ENCODE results near the gene IL24.

IL24 gene

DNA sequence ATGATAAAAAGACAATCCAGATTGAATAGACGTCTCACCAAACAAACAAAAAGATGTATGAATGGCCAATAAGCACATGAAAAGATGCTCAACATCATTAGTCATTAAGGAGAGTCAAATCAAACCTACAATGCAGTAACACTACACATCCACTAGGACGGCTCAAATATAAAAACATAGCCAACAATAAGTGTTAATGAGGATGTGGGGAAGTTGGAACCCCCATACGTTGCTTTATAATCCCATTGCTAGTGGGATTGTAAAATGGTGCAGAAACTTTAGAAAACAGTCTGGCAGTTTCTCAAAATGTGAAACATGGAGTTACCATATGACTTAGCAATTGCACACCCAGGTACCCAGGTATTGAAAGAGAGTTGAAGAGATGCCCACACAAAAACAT is 14.7 kb upstream of the IL24 start:
- DNase-seq: no peak

DNA sequence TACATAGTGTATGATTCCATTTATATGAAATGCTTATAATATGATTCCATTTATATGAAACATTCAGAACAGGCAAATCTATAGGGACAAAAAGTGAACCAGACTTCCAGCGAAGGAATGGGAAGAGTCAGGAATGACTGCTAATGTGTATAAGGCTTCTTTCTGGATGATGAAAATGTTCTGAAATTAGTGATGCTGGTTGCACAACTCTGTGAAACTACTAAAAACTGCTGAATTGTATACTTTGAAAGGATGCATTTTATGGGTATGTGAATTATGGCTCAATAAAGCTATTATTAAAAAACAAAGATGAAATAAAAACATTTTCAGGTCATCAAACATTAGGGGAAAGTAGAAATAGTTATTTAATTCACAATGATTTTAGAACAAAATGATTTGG is 14.1 kb upstream of the IL24 start:
- DNase-seq: no peak

DNA sequence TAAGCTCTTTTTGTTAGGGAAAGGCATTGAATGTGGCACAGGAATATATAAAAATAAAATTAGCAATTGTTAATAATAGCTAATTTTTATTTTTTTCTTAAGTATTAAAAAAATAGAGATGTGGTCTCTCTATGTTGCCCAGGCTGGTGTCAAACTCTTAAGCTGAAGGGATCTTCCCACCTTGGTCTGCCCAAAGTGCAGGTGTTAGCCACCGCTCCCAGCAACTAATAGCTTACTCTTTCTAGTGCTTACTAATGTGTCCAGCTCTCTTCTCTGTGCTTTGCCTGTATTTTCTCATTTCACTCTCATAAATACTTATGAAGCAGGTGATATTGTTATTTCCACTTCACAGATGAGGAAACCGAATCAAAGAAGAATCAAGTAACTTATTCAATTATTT is 13.4 kb upstream of the IL24 start:
- DNase-seq: no peak

DNA sequence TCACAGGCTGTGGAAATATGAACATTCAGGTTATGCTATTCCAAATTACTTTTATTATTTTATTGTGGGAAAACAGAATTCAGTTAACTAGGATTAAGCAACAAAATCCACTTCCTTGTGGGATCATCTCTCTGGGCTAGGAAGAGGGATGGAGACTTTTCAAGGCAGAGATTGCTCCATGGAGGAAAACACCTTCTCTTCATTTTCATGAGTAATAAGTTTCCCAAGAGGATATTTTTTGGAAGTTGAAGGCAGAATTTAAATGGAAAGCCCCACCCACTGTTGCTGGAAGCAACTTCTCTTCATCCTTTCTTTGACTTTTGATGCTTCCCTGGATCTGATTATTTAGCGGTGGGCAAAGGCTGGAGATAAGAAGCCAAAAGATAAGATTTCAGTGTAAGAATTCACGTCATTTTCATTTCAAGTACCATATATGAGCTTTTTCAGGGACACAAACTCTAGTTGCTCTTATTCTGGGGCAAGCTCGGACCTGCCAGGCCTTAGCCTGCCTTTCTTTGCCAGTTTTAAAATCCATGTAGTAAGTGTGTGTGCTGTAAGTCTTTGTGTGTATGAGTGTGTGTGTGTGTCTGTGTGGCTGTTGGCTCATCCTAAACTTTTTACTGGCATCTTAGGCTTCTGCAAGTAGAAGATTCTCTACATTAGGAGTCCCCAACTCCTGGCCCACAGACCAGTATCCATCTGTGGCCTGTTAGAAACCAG is 11.7 kb upstream of the IL24 start:
- no peak for DNase-seq

DNA sequence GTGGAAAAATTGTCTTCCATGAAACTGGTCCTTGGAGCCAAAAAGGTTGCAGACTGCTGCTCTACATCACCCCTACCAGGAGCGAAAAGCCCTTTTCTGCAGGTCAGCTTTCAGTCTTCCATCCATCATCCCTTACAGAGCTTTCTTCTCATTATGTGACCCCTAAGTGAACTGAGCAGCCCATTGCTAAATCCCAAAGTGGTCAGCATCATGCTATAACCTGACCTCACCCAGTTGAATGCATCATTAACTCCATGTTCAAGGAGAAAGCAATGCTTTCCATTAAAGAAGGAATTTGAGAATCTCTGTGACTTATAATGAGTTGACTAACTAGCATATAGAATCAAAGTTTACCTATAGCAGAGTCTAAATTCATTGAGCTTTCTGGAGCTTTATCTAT is 10.4 kb upstream of the IL24 start:
- DNase-seq: no peak

DNA sequence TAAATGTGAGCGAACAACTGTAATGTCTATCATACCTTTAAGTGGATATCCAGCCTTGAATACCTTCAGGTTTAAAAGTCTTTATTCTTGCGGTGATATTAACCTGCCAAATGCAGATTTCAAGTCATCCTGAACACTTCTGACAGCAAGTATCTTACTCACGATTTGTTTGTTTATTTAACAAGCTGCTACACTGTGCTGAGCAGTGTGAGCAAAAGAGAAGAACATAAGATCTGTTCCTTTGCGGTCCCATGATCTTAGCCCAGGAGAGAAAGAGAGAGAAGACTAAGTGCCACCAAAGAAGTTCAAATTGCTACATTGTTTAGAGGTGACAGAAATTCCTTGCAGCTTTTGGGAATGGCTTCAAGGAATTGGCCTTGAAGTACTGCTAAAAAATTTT is 9.5 kb upstream of the IL24 start:
- no peak for DNase-seq

DNA sequence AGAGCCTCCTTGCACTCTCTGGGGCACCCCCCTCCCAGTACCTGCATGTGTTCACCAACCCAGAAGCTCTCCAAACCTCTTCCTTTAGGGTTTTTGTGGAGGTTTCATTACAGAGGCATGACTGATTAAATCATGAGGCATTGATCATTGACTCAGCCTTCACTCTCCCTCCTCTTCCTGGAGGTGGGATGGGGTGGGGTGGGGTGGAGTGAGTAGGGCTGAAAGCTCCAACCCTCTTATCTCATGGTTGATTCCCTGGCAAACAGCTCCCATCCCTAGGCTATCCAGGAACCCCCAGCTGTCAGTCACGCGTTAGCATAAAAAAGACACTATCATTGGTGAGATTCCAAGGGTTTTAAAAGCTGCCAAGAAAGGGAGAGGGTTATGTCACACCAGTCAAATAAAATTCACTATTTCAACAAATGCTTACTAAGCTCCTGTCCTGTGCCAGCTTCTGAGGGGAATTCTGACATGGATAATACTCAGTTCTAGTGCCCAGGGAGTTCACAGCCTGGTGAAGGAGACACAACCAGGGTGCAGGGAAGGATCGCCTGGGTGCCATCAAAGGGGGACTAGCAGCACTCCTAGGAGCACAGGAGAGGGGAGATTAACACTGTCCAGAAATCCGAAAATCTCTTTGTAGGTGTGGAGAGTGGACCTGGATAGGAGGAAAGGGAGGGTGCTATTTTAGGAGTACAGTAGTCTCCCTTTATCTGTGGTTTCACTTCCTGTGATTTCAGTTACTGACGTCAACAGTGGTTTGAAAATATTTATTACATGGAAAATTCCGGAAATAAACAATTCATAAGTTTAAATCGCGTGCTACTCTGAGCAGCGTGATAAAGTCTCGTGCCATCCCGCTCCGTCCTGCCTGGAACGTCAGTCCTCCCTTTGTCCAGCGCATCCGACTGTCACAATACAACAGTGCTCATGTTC is 6.8 kb upstream of the IL24 start:
- no peak for DNase-seq

DNA sequence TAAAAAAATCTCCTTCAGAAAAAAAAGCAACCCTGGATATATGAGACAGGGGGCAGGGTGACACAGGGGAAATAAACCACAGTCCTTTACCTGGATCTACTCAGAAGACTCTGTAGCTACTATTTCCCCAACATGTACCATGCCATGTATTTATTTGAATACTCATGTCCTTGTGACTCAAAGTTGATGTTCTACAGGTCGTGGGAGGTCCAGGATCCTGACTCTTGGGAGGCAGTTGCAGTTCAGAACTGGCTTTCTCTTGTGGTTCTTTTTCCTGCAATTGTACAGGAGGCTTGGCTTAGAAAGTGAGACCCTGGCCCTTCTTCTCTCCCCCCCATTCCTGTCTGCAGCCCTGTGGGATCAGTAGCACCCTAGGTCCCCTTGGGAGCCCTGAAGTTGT is 5.8 kb upstream of the IL24 start:
- no peak for DNase-seq

- DNase-seq: no peak
Observed at GRCh38 chr1:206892351-206892984, 4.8 kb upstream of the IL24 start.

GRCh38 chr1:206893380-206893779 is 3.9 kb upstream of the IL24 start:
- DNase-seq: no peak

DNA sequence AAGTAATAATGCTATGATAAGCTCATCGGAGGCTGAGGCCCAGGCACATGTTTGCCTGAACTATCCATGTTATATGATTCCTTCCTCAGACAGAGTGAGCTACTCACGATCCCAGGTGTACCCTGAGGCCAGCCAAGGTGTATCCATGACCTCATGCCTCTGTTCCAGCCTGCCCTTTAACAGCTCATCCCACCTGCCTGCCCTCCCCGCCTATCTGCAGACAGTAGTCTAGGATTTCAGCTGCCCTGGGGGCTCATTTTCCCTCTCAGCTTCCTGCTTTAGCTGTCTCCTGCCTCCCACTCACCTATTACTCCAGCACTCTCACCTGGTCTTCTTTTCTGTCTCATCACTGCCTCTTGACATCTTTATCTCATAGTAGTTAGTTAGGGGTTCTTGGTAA is 1.9 kb upstream of the IL24 start:
- DNase-seq: peak; percentile 25

- DNase-seq: no peak
Observed at GRCh38 chr1:206895837-206896242, 1.4 kb upstream of the IL24 start.

DNA sequence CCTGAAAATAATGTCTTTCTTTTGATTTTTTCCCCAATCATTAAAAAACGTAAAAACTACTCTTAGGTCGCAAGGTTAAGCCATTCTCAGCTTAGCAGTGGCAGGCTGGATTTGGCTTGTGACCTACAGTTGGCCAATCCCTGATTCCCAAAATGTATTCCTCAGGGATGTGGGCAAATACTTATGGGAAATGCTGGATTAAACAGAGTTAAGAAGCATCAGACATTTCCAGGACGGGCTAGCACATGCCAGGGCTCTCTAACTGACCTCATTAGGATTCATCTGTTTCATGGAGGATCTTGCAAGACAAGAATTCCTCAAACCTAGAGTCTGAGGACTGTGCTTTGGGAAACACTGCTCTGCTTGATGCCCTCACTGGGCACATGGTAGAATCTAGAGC is 982 bp upstream of the IL24 start:
- no peak for DNase-seq

- DNase-seq: no peak
Observed at GRCh38 chr1:206898089-206898914, 1.1 kb downstream of the IL24 start.

GRCh38 chr1:206898915-206899431 is 1.7 kb downstream of the IL24 start:
- no peak for DNase-seq

- no peak for DNase-seq
Observed at GRCh38 chr1:206899717-206900116, 2.5 kb downstream of the IL24 start.

GRCh38 chr1:206900149-206900548 is 2.9 kb downstream of the IL24 start:
- no peak for DNase-seq

DNA sequence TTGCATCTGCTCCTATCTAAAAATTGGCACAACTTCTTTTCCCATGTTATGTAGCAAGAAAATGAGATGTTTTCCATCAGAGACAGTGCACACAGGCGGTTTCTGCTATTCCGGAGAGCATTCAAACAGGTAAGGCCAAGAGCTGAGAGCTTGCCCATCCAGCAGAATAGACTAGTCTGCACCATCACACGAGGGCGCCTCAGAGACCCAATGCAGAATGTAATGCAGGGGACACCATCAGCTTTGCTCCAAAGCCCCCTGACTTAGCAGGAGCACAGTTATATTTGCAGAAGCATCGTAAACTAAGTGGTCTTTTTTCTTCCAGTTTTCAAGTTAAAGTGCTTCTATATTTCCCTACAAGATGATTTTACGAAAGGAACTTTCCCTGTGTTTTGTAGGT is 4.7 kb downstream of the IL24 start:
- no peak for DNase-seq

DNA sequence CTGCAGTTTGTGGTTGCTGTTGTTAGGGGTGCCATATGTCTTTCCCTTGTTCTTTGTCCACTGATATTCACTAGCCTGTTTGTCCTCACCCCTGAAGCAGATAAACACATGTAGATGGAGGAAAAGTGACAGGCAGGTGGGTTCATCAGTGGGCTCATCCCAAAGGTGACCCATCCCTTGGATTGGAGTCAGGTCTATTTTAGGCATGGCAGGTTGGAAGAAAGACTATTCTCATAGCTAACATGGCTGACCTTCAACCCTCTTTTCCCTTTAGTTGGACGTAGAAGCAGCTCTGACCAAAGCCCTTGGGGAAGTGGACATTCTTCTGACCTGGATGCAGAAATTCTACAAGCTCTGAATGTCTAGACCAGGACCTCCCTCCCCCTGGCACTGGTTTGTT is 5.5 kb downstream of the IL24 start:
- DNase-seq: no peak

DNA sequence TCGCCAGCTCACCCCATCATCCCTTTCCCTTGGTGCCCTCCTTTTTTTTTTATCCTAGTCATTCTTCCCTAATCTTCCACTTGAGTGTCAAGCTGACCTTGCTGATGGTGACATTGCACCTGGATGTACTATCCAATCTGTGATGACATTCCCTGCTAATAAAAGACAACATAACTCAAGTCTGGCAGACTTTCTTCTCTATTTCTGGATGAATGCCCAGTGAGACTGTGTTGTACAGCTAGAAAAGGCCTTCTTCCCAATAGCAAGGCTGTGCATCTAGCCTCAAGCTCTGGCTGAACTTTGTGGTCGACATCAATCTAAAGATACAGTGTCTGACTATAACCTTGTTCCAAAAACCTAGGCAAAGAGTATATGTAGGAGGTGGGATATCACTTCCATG is 6.4 kb downstream of the IL24 start:
- no peak for DNase-seq

DNA sequence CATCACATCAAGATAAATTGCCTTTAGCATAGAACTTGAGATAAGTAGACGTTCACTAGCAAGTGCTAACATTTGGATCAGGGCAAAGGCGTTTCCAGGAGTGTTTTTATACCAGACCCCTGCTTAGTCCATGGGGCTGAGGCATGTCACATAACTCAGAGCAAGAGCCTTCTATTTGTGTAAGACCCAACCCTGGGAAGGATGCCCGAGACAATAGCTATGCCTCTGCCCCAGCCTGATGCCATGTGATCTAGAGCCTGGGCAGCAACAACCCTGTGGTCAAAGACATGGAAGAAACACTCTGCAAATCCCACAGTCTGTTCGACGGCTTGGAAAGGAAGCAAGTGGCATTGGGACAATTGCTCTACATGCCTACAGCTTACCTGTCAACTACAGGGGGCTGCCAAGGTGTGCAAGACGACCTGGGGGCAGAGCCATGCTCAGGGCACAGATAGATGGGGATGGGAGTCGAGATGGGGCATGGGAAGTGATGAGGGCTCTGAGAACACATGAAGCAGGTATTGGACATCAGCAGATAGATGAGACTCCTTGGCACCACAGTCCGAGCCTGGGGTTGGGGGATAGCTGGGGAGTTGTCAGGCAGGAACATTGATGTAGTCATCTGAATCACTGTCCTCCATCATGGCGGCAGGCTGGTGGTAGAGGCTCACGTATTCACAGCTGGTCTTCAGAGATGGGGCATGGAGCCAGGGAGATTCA is 7.3 kb downstream of the IL24 start:
- DNase-seq: no peak

All from NCI-H1092 (cell line).